Sigmoid colon (tissue), 4 donors: ENCODE results near the gene HOXC9.

Experiments
- EP300 ChIP-seq, 4 donors: sonication (generic); formaldehyde crosslinking; IDR thresholded peaks; one replicate each; pipeline ENCODE4 v1.6.1; 2017; ENCODE audit warnings: antibody characterized with exemption in 4 of 4
- POLR2A ChIP-seq, 2 donors: fragments of 450-650 bp; IDR thresholded peaks; one replicate each; pipeline ENCODE4 v1.6.1; 2016; ENCODE audit warnings: antibody characterized with exemption in 2 of 2, mild to moderate bottlenecking in 2 of 2, moderate library complexity in 2 of 2
- POLR2AphosphoS5 ChIP-seq, 4 donors: sonication (generic); formaldehyde crosslinking; IDR thresholded peaks; one replicate each; pipeline ENCODE4 v1.6.1; 2017; ENCODE audit warnings: antibody characterized with exemption in 4 of 4
- TF ChIP-seq, protein P1 (sequence below), 4 experiments: fragments of 450-650 bp in 3 of 4; fragments of 200-600 bp in 1 of 4; IDR thresholded peaks; one replicate each; pipeline ENCODE4 v1.5.1; 2016 to 2019; ENCODE audit warnings: antibody characterized with exemption in 4 of 4, mild to moderate bottlenecking in 3 of 4, moderate library complexity in 2 of 4

DNA sequence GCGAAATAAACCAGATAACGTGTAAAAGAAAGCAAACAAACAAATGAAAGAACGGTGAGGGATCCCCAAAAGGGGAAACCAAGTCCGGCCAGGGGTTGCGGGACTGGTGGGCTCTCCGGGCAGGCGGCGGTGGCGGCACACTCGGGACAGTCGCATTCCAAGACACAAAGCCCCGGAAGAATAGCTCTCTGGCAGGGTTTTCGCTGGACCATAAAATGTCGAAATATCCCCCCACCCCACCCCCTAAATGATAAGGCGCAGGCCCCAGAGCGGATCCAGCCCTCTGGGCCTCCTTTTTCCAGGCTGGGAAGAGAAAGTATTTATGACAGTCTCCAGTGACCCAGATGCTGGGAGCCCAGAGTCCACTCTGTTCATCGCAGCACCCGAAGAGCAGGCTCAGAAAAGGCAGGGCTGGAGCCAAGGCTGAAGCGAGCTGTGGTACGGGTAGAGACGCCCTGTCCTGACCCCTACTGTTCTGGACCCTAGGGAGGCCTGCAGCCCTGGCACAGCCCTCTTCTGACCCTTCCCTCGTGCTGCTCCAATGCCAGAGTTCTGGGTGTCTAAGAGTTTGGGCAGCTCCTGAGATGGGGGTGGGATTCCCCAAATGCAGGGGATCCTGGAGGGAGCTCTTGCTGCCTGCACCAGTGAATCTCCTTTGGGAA, 6.7 kb downstream of the HOXC9 start:
- TF ChIP-seq, protein P1, sequence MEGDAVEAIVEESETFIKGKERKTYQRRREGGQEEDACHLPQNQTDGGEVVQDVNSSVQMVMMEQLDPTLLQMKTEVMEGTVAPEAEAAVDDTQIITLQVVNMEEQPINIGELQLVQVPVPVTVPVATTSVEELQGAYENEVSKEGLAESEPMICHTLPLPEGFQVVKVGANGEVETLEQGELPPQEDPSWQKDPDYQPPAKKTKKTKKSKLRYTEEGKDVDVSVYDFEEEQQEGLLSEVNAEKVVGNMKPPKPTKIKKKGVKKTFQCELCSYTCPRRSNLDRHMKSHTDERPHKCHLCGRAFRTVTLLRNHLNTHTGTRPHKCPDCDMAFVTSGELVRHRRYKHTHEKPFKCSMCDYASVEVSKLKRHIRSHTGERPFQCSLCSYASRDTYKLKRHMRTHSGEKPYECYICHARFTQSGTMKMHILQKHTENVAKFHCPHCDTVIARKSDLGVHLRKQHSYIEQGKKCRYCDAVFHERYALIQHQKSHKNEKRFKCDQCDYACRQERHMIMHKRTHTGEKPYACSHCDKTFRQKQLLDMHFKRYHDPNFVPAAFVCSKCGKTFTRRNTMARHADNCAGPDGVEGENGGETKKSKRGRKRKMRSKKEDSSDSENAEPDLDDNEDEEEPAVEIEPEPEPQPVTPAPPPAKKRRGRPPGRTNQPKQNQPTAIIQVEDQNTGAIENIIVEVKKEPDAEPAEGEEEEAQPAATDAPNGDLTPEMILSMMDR (IDR thresholded peaks at IDR 0.05), result no peak
- TF ChIP-seq EP300 (IDR thresholded peaks at IDR 0.05) (no peak), POLR2A (IDR thresholded peaks at IDR 0.05) (no peak), POLR2AphosphoS5 (IDR thresholded peaks at IDR 0.05) (no peak)
